Omental fat pad (tissue), 4 donors: ENCODE data around the gene NUDT15. TPM values are rescaled to one million over a fixed set of nuclear protein-coding genes. Genes with fewer than 3 reads are reported as not detected.

Experiments used
- ATAC-seq: fragments of 150-250 bp; one replicate; pipeline ENCODE4 v1.9.1; 2016; ENCODE audit warnings: mild to moderate bottlenecking, moderate library complexity; ENCODE audit not compliant: low FRiP score
- DNase-seq: peaks from one replicate; pipeline ENCODE4 v3.0.0-alpha.2; 2019; ENCODE audit warnings: low spot score
- CTCF ChIP-seq, 3 donors: fragments of 450-650 bp; IDR thresholded peaks; one replicate each; pipeline ENCODE4 v1.5.1; 2016 to 2017; ENCODE audit warnings: antibody characterized with exemption in 3 of 3, mild to moderate bottlenecking in 3 of 3, moderate library complexity in 2 of 3
- total RNA-seq, 4 donors: library from RNA; depleted of rRNA; stranded (reverse); fragments of >200 nt; gene quantifications; one replicate each; pipeline ENCODE4 v1.1.0, GENCODE V29; 2016

Gene NUDT15
- total RNA-seq, 4 donors from 2014 or later: 8.6 to 11.2 (median 9.0) TPM

DNA sequence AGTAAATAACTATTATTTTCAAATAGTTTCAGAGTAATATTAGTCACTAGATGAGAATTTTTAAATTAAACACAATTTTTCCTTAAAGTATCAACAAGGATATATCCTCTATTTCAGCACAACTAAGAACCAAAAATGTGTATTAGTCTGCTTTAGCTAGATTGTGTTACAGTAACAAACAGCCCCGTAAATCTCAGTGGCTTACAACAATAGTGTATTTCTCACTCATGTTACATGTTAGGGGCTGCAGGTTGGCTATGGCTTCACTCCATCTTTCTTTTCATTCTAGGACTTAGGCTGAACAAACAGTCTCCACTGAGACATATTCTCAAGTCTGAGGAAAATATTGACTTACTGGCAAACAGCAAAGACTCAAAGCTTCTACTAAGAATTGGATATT is 24.9 kb upstream of the NUDT15 start:
- TF ChIP-seq CTCF (IDR thresholded peaks at IDR 0.05): no peak
- ATAC-seq: no peak
- DNase-seq: no peak

GRCh38 chr13:48014359-48014758 is 23.2 kb upstream of the NUDT15 start:
- no peak for DNase-seq
- TF ChIP-seq CTCF (IDR thresholded peaks at IDR 0.05): no peak
- no peak for ATAC-seq

DNA sequence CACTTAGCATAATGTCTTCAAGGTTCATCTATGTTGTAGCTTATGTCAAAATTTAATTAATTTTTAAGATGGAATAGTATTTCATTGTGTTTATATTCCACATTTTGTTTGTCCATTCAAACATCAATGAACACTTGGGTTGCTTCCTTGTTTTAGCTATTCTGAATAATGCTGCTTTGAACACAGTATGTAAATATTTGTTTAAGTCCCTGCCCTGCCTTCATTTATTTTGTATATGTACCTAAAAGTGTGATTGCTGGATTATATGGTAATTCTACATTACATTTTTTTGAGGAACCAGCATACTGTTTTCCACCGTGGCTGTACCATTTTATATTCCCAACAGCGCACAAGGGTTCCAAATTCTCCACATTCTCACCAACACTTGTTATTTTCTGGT is 18.9 kb upstream of the NUDT15 start:
- DNase-seq (no peak), ATAC-seq (no peak)
- no peak for TF ChIP-seq CTCF (IDR thresholded peaks at IDR 0.05)

DNA sequence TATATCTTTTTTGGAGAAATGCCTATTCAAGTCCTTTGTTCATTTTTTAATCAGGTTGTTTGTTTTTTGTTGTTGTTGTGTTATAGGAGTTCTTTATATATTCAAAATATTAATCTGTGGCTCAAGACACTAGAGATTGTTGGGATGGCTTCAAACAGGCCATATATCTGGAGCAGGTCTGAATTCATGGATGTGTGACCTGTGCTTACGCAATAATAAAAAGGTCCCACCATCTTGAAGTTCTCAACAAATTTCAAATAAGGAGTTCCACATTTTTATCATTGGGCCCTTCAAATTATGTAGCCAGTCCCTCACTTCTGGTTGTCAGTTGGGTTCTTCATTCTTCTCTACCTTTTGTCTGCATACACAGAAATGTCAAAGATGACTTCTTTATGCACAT is 17.7 kb upstream of the NUDT15 start:
- DNase-seq: no peak
- ATAC-seq: no peak
- TF ChIP-seq CTCF (IDR thresholded peaks at IDR 0.05): no peak

- TF ChIP-seq CTCF (IDR thresholded peaks at IDR 0.05): no peak
- ATAC-seq (no peak), DNase-seq (no peak)
Measured at GRCh38 chr13:48028066-48028465, 9.5 kb upstream of the NUDT15 start.

DNA sequence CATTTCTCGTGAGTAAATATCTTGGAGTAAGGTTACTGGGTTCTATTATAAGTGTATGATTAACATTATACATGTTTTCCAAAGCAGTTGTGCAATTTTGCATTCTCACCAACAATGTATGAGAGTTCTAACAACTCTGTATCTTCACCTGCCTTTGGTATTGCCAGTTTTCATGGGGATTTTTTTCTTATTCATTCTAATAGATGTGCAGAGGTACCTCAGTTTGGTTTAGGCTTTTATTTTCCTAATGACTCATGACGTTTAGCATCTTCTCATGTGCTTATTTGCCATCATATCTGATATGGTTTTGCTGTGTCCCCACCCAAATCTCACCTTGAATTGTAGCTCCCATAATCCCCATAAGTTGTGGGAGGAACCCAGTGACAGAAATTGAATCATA is 7.7 kb upstream of the NUDT15 start:
- no peak for TF ChIP-seq CTCF (IDR thresholded peaks at IDR 0.05)
- ATAC-seq: no peak
- DNase-seq: no peak

- ATAC-seq: no peak
- TF ChIP-seq CTCF (IDR thresholded peaks at IDR 0.05): no peak
- DNase-seq: no peak
Measured at GRCh38 chr13:48038761-48039160, 1.2 kb downstream of the NUDT15 start.
